22Rv1 (cell line): ENCODE measurements around the gene ARHGEF17.

ENCODE experiments used
- ZFX ChIP-seq: fragments of 450-650 bp; IDR thresholded peaks from 2 replicates; pipeline ENCODE4 v1.6.1; 2017; ENCODE audit warnings: antibody characterized with exemption, borderline replicate concordance
- TF ChIP-seq, protein P1 (sequence below): fragments of 450-650 bp; IDR thresholded peaks from 2 replicates; pipeline ENCODE4 v1.5.1; 2017; ENCODE audit warnings: mild to moderate bottlenecking

DNA sequence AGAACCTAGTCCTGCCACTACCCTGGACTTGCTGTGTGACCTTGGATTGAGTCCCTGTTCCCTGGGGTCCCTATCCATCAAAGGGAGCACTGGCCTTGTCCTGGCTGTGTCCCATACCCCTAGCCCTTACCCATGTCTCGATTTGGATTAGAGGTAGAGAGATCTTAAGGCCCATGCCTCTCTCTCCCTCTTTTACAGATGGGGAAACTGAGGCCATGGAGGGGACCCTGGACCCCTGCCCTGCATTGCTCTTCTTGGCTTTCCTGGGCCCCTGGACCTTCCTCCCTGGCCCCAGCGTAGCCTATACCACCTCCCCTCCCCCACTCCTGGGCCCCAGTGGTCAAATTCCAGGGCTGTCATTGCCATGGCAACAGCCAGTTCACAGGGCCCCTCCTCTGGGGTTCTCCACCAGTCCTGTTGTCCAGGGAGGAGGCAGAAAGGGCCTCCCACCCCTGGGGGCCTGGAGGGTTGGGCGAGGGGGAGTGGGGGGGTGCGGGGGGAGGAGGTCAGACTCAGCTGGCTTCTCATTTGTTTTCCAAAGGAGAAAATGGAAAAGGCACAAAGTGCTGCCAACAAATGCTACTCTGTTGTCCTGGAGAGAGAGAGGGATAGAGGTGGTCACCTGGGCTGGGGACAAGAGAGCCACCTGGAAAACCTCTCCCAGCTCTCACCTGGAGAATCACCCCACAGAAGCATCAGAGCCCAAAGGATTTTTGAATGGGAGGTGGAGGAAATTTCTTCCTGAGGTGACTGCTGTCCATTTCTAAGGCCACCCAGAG is 23.3 kb downstream of the ARHGEF17 start:
- TF ChIP-seq, protein P1, sequence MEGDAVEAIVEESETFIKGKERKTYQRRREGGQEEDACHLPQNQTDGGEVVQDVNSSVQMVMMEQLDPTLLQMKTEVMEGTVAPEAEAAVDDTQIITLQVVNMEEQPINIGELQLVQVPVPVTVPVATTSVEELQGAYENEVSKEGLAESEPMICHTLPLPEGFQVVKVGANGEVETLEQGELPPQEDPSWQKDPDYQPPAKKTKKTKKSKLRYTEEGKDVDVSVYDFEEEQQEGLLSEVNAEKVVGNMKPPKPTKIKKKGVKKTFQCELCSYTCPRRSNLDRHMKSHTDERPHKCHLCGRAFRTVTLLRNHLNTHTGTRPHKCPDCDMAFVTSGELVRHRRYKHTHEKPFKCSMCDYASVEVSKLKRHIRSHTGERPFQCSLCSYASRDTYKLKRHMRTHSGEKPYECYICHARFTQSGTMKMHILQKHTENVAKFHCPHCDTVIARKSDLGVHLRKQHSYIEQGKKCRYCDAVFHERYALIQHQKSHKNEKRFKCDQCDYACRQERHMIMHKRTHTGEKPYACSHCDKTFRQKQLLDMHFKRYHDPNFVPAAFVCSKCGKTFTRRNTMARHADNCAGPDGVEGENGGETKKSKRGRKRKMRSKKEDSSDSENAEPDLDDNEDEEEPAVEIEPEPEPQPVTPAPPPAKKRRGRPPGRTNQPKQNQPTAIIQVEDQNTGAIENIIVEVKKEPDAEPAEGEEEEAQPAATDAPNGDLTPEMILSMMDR, result no peak
- no peak for TF ChIP-seq ZFX
